BLaER1 (cell line): Measurements from ENCODE around the gene ARGLU1.

ENCODE experiments used
- H3K27ac ChIP-seq: shearing (Covaris generic); formaldehyde crosslinking; 2 replicates; pipeline ENCODE4 v1.8.1; 2022
- H3K27me3 ChIP-seq: shearing (Covaris generic); formaldehyde crosslinking; 2 replicates; pipeline ENCODE4 v1.8.1; 2022
- H3K36me3 ChIP-seq: shearing (Covaris generic); formaldehyde crosslinking; 2 replicates; pipeline ENCODE4 v1.8.1; 2022
- H3K4me1 ChIP-seq: shearing (Covaris generic); formaldehyde crosslinking; 2 replicates; pipeline ENCODE4 v1.8.1; 2022
- H3K4me2 ChIP-seq: shearing (Covaris generic); formaldehyde crosslinking; 2 replicates; pipeline ENCODE4 v1.8.1; 2022
- H3K4me3 ChIP-seq: shearing (Covaris generic); formaldehyde crosslinking; 2 replicates; pipeline ENCODE4 v1.8.1; 2022
- H3K9ac ChIP-seq: shearing (Covaris generic); formaldehyde crosslinking; 2 replicates; pipeline ENCODE4 v1.8.1; 2022
- H3K9me3 ChIP-seq: shearing (Covaris generic); formaldehyde crosslinking; 2 replicates; pipeline ENCODE4 v1.8.1; 2022
- H4K20me1 ChIP-seq: shearing (Covaris generic); formaldehyde crosslinking; 2 replicates; pipeline ENCODE4 v1.8.1; 2022
- Cebpa-rat ChIP-seq: shearing (Covaris generic); IDR thresholded peaks from 2 replicates; pipeline ENCODE4 v1.8.1; 2022

ARGLU1 gene

DNA sequence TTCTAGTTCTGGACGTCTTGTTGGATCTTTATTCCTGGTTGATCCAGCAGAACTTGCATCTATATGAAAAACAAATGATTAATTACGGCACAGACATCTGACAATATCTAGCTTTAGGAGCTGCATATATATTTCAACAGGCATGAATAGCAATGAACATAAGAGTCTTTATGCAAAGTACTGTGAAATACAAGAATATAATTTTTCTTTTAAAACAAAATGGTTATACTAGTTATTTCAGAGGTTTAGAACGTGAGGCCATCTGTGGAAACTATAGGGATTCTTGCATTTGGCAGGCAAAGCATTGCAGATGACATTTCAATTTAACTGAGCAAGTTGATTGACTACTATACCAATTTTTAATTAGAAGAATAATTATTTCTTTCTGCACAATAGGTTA is 73.0 kb downstream of the ARGLU1 start:
- Histone ChIP-seq H3K27me3 (no peaks in the 10 kb centered on the region), H3K36me3 (peaks cover 57% of the 10 kb centered on the region), H3K4me1 (peaks cover 96% of the 10 kb centered on the region), H4K20me1 (peaks cover 100% of the 10 kb centered on the region), H3K4me2 (peak overlapping the region; percentile 83), H3K9ac (no peak overlapping the region), H3K4me3 (no peak overlapping the region), H3K27ac (no peak overlapping the region), H3K9me3 (no peaks in the 10 kb centered on the region)
- no peak for TF ChIP-seq Cebpa-rat

DNA sequence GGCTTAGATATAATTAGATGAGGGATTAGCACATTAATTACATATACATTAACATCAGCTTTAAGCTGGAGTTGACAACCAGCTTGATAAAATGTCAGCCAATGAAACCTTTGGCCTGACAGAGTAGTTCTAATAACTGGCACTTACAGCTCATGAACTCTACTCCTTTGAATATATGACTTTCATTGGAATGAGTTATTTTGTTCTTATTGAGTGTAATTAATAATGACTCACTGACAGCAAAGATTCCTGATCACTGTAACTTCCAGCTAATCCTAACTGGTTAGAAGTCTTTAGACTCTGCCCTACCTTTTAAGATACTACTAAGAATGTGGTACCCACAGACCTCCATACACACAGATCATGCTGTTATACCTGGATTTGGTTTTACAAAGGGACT is 73.4 kb downstream of the ARGLU1 start:
- H3K27ac ChIP-seq, result no peak overlapping the region
- H3K27me3 ChIP-seq, result no peaks in the 10 kb centered on the region
- no peaks in the 10 kb centered on the region for H3K9me3 ChIP-seq
- peak overlapping the region; percentile 83 for H3K4me2 ChIP-seq
- no peak overlapping the region for H3K9ac ChIP-seq
- H3K36me3 ChIP-seq, result peaks cover 58% of the 10 kb centered on the region
- H3K4me3 ChIP-seq, result no peak overlapping the region
- H3K4me1 ChIP-seq, result peaks cover 92% of the 10 kb centered on the region
- no peak for TF ChIP-seq Cebpa-rat
- H4K20me1 ChIP-seq, result peaks cover 100% of the 10 kb centered on the region

DNA sequence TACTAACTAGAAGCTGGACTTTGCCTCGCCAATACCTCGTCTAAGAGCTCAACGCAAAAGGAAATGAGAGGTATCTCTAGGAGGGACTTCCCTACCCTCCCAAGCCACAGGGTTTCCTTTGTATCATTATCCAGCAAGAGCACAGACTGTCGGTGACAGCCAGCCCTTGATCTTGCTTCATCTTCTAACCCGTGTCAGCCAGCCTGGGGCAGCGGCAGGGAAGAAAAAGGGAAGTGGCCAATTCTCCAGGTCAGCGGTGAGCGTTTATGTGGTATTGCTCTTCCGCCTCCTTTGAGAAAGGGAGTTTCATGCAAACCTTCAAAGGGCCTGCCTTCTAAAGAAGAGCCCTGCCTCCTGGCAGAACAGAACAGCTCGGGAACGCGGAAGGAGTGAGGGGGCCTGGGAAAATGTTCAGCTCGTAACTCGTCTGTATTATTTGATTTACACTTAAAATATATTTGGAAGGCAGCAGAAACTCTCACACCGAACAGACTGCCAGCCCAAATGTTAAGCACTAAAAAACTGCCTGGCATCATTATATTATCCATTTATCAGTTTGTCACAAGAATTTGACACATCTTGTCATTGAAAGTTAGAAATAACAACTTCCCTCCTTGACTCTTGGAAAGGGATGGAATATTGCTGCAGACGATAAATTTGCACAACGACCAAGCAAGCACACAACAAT is 74.3 kb downstream of the ARGLU1 start:
- Histone ChIP-seq H3K4me2 (peak overlapping the region; percentile 83), H4K20me1 (peaks cover 100% of the 10 kb centered on the region), H3K4me3 (no peak overlapping the region), H3K9me3 (no peaks in the 10 kb centered on the region), H3K4me1 (peaks cover 83% of the 10 kb centered on the region), H3K27me3 (no peaks in the 10 kb centered on the region), H3K27ac (no peak overlapping the region), H3K36me3 (peaks cover 58% of the 10 kb centered on the region), H3K9ac (no peak overlapping the region)
- TF ChIP-seq Cebpa-rat, result no peak

DNA sequence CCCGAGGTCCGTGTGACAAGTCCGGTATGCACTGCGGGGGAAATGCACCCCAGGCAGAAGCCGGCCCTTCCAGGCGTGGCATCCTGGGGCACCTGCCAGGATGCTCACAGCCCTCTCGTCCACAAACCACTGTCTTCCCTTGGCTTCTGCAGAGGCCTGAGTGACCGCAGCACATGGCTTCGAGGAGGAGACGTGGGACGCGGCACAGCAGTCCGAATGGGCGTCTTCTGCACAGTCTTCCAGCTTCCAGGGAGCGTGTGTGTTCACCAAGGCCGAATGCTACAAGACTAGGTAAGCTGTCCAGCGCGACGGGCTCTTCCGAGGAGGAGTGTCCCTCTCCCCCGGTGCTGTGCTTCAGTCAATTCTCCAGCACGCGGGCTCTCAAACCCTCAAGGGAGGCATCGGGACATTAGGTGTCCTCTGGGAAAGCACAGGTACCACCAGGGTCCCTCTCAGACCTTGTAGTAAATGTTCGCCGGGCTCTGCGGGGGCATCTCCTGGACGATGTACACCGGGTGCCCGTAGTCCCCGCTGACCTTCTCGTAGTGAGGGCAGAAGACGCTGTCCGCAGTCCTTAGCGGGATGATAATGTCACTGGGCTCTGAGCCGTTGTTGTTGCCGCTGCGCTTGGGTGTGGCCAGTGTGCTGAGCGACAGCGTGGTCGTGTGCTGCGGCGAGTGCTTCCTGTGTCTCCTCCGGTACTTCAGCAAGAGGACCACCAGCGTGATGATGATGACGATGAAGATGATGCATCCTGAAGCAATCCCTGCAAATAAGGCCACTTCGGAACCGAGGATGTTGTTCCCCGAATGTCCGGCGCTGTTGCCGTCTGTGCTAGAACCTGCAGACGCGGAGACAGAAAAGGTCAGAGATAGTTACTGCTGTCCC is 75.1 kb downstream of the ARGLU1 start:
- no peaks in the 10 kb centered on the region for H3K27me3 ChIP-seq
- no peaks in the 10 kb centered on the region for H3K9me3 ChIP-seq
- H3K9ac ChIP-seq, result no peak overlapping the region
- no peak overlapping the region for H3K4me3 ChIP-seq
- TF ChIP-seq Cebpa-rat, result no peak
- H4K20me1 ChIP-seq, result peaks cover 99% of the 10 kb centered on the region
- peak overlapping the region; percentile 83 for H3K4me2 ChIP-seq
- peaks cover 75% of the 10 kb centered on the region for H3K4me1 ChIP-seq
- H3K36me3 ChIP-seq, result peaks cover 58% of the 10 kb centered on the region
- no peak overlapping the region for H3K27ac ChIP-seq

DNA sequence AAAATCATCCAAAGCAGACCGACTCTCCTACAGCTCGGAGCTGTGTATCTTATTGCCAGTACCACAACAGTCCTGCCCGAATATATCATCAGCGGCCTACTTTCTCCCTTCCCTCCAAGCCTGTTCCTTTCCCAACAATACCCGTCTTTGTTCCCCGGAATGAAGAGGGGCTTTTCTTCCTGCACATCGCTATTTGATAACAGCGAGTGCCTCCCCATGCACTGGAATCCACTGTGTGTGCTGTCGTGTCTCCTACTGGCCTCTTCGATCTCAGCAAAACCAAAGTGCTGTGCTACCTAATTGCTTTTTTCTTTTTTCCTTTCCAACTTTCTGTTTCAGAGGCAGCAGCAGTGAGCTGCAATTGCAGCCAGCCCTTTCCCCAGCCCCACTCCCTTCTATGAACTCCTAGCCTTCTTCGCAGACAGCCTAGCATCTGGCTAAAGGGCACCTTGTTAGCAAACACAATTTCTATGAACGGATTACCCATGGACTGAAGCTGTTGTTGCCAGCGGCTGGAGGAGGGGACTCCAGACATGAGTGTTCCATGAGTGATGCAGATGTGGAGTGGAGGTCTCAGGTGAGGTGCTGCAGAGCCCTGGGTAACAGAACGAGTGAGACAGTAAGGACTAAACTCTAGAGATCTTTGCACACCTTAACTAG is 75.9 kb downstream of the ARGLU1 start:
- Histone ChIP-seq H3K9me3 (no peaks in the 10 kb centered on the region), H3K4me3 (no peak overlapping the region), H3K4me2 (0 out of 2 replicates have a peak overlapping the region, but pooled peaks have one; percentile 7), H3K9ac (no peak overlapping the region), H3K27ac (no peak overlapping the region), H3K4me1 (peaks cover 67% of the 10 kb centered on the region), H3K36me3 (peaks cover 58% of the 10 kb centered on the region), H3K27me3 (no peaks in the 10 kb centered on the region), H4K20me1 (peaks cover 92% of the 10 kb centered on the region)
- TF ChIP-seq Cebpa-rat, result no peak
